ENCODE data around the gene VPS25. TPM values are rescaled to one million over a fixed set of nuclear protein-coding genes. Genes with fewer than 3 reads are reported as not detected.

Gene VPS25
- total RNA-seq, 4 donors from 2014 or later = 36.8 to 70.7 (median 51.7) TPM

DNA sequence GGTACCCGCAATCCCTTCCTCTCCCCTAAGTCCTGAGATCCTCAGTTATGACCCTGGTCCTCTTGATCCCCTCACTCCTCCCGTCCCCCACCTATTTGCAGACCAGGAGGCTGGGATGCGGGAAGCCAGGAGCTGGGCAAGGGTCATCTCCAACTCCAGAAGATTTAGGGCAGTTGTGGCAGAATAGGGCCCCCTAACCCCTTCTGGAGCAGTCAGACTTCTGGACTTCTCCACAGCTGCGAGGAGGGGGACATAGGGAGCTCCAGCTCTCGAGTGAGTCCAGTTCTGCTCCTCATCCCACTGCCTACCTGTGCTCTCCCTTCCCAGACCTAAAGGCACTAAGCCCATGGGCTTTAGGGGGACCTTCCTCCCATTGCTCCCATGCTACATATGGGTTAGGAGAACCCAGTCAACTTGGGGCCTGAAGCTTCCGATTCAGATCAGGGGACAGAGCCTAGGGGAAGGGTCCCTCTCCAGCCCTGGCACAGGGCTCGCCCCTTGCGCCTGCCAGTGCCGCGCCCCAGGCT lies 8.5 kb downstream of the VPS25 start:
- intact Hi-C loops (cut with DNase I; ENCODE audit: low total_unique reads) = no loop called here
- Histone ChIP-seq H3K4me3 (no peak overlapping the region), H3K27me3 (peaks cover 13 to 42% of the 10 kb centered on the region in 2 donors), H3K9me3 (no peaks in the 10 kb centered on the region), H3K27ac (no peak overlapping the region), H3K36me3 (no peaks in the 10 kb centered on the region), H3K4me1 (peaks cover 0 to 9% of the 10 kb centered on the region in 2 donors)
- DNase-seq = no peak
- no peak for TF ChIP-seq POLR2A (IDR thresholded peaks at IDR 0.05)
- TF ChIP-seq, protein P1, sequence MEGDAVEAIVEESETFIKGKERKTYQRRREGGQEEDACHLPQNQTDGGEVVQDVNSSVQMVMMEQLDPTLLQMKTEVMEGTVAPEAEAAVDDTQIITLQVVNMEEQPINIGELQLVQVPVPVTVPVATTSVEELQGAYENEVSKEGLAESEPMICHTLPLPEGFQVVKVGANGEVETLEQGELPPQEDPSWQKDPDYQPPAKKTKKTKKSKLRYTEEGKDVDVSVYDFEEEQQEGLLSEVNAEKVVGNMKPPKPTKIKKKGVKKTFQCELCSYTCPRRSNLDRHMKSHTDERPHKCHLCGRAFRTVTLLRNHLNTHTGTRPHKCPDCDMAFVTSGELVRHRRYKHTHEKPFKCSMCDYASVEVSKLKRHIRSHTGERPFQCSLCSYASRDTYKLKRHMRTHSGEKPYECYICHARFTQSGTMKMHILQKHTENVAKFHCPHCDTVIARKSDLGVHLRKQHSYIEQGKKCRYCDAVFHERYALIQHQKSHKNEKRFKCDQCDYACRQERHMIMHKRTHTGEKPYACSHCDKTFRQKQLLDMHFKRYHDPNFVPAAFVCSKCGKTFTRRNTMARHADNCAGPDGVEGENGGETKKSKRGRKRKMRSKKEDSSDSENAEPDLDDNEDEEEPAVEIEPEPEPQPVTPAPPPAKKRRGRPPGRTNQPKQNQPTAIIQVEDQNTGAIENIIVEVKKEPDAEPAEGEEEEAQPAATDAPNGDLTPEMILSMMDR (IDR thresholded peaks at IDR 0.05) = no peak

DNA sequence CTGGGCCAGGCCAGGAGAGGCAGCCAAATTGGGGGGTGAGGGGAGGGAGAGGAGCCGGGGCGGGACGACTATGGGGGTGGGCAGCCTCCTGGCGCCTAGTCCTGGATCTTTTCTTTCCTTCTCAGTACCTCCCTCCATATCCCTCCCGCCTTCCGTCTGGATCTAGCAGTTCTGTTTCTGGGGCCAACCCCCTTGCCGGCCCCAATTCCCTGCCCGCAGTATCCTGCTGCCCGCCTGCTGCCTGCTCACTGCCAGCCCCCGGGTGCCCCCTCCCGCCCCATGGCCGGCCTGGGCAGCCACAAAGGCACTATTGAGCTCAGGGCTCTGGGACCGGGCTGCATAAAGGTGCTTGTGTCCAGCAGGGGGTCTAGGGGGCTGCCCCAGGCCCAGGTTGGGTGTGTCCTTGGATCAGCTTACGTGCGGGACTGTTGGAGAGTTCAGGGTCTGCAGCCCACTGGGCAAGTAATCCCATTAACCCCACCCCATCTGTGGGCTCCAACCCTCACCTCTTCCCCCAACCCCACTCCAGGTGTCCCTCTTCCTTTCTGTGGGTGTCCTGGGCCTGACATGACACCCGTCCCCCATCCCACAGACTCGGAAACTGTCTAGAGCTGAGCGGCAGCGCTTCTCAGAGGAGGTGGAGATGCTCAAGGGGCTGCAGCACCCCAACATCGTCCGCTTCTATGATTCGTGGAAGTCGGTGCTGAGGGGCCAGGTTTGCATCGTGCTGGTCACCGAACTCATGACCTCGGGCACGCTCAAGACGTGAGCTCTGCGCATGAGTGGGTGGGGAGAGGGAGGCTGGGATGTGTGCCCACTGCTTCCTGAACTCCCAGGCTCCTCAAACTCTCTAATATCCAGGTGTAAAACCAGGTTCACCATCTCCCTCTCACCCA lies 9.2 kb downstream of the VPS25 start:
- Histone ChIP-seq H3K36me3 (no peaks in the 10 kb centered on the region), H3K27ac (no peak overlapping the region), H3K27me3 (peaks cover 13 to 42% of the 10 kb centered on the region in 2 donors), H3K4me1 (peaks cover 0 to 9% of the 10 kb centered on the region in 2 donors), H3K4me3 (no peak overlapping the region), H3K9me3 (no peaks in the 10 kb centered on the region)
- intact Hi-C loops (cut with DNase I; ENCODE audit: low total_unique reads) = no loop called here
- no peak for DNase-seq
- no peak for TF ChIP-seq POLR2A (IDR thresholded peaks at IDR 0.05)
- TF ChIP-seq, protein P1 (IDR thresholded peaks at IDR 0.05) = no peak

DNA sequence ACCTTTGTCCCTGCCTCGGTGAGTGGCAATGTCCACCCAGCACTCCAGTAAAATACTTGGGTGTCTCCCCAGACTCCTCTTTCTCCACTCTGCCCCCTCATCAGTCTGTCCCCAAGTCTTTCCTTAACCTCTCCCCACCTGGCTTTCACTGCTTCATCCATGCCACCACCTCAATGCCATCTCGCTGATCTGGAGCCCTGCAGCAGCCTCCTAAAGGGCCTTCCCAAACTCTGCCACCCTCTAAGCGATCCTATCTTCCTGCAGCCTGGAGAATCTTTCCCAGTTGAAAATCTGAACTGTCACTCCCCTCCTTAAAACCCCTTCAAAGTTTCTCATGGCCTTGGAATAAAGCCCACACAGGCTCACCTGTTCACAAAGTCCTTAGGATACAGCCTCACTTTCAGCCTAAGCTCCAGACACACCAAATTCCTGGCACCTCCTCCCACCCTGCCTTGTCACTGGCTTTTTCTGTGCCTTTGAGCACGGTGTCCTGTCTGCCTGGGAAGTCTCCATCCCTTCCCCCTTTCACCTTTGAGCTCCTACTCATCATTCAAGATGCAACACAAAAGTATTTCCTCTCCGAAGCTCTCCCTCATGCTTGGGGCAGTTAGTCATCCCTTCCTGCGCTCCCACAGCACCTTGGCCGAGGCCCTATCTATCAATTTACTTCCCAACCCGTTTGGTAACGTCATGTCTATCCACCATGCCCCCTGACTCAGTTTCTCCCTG lies 10.0 kb downstream of the VPS25 start:
- H3K9me3 ChIP-seq = no peaks in the 10 kb centered on the region
- intact Hi-C loops (cut with DNase I; ENCODE audit: low total_unique reads) = no loop called here
- no peak overlapping the region for H3K27ac ChIP-seq
- TF ChIP-seq, protein P1 (IDR thresholded peaks at IDR 0.05) = no peak
- no peak for TF ChIP-seq POLR2A (IDR thresholded peaks at IDR 0.05)
- H3K27me3 ChIP-seq = peaks cover 13 to 42% of the 10 kb centered on the region in 2 donors
- no peak overlapping the region for H3K4me3 ChIP-seq
- DNase-seq = no peak
- peaks cover 0 to 9% of the 10 kb centered on the region in 2 donors for H3K4me1 ChIP-seq
- no peaks in the 10 kb centered on the region for H3K36me3 ChIP-seq

DNA sequence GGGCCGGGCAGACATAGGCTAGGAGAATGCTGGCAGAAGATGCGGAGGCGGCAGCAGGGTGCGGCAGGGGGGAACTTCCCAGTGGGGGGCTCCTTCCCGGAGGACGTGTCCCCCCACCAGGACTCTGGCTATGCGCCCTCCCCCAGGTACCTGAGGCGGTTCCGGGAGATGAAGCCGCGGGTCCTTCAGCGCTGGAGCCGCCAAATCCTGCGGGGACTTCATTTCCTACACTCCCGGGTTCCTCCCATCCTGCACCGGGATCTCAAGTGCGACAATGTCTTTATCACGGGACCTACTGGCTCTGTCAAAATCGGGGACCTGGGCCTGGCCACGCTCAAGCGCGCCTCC lies 10.5 kb downstream of the VPS25 start:
- H3K27me3 ChIP-seq = peaks cover 13 to 42% of the 10 kb centered on the region in 2 donors
- no peak for TF ChIP-seq POLR2A (IDR thresholded peaks at IDR 0.05)
- TF ChIP-seq, protein P1 (IDR thresholded peaks at IDR 0.05) = no peak
- no peak overlapping the region for H3K27ac ChIP-seq
- H3K9me3 ChIP-seq = no peaks in the 10 kb centered on the region
- H3K4me1 ChIP-seq = peaks cover 0 to 9% of the 10 kb centered on the region in 2 donors
- no peaks in the 10 kb centered on the region for H3K36me3 ChIP-seq
- no peak overlapping the region for H3K4me3 ChIP-seq
- no peak for DNase-seq
- intact Hi-C loops (cut with DNase I; ENCODE audit: low total_unique reads) = no loop called here

DNA sequence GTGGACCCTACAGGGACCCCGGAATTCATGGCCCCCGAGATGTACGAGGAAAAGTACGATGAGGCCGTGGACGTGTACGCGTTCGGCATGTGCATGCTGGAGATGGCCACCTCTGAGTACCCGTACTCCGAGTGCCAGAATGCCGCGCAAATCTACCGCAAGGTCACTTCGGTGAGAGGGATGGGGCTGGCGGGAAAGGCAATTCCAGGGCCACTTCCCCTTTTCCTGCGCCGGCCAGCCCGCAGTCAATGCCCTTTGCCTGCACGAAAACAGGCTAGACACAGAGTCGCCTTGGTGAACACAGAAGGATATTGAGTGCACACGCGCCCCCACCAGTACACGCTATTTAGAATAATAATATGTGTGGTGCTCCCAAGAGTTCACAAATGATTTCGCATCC lies 11.2 kb downstream of the VPS25 start:
- Histone ChIP-seq H3K9me3 (no peaks in the 10 kb centered on the region), H3K36me3 (no peaks in the 10 kb centered on the region), H3K27me3 (peaks cover 13 to 42% of the 10 kb centered on the region in 2 donors), H3K4me3 (no peak overlapping the region), H3K4me1 (peaks cover 0 to 9% of the 10 kb centered on the region in 2 donors), H3K27ac (no peak overlapping the region)
- intact Hi-C loops (cut with DNase I; ENCODE audit: low total_unique reads) = no loop called here
- no peak for DNase-seq
- TF ChIP-seq, protein P1 (IDR thresholded peaks at IDR 0.05) = no peak
- no peak for TF ChIP-seq POLR2A (IDR thresholded peaks at IDR 0.05)
